ENCODE data around the gene GRAP.
A peak's percentile ranks its signal among the peaks of the same experiment; 100 is the strongest.

The GRAP gene

DNA sequence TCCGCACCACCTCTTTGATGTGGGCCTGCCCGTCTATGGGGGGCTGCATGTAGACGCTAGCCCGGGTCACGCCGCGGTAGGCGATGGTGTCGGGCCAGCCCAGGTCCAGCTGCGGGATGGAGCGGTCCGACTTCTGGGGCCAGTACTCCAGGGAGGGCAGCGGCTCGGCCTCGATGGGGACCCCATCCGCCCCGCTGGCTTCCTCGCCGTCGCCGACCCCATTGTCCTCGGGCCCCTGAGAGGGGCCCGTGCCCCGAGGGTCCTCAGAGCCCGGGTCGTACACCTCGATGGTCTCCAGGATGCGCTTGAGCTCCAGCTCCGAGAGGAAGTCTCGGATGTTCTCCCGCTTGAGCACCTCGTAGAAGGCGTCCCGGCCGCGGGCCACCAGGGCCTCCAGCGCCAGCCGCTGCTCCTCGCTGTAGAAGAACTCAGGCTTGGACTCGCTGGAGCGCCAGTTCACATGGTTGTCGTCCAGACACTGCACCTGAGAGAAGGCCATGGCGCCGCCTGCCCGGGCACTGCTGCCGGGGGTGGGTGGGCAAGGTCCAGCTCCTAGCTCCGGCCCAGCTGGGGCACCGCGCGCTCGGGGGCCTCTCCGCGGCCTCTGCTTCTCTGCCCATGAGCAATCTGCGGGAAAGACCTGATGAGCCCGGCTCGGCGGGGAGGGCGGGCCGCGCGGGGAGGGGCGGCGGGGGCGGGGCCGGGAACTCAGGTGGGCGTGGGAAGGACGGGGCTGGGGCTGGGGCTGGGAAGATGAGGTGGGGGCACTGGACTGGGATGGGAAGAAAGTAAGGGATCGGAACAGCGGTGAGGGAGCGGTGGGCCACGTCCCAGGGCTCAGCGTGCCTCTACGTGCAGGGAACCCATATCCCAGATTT is 43.0 kb downstream of the GRAP start (continued):
- TF ChIP-seq ZNF10 (tag by site-specific recombination; IDR thresholded peaks at IDR 0.05), result no peak
- no peak for TF ChIP-seq TRIM28 (IDR thresholded peaks at IDR 0.05; ENCODE audit: borderline replicate concordance, low read length)
- TF ChIP-seq, protein P1, sequence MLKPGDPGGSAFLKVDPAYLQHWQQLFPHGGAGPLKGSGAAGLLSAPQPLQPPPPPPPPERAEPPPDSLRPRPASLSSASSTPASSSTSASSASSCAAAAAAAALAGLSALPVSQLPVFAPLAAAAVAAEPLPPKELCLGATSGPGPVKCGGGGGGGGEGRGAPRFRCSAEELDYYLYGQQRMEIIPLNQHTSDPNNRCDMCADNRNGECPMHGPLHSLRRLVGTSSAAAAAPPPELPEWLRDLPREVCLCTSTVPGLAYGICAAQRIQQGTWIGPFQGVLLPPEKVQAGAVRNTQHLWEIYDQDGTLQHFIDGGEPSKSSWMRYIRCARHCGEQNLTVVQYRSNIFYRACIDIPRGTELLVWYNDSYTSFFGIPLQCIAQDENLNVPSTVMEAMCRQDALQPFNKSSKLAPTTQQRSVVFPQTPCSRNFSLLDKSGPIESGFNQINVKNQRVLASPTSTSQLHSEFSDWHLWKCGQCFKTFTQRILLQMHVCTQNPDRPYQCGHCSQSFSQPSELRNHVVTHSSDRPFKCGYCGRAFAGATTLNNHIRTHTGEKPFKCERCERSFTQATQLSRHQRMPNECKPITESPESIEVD (tag by site-specific recombination; IDR thresholded peaks at IDR 0.05), result no peak
- TF ChIP-seq, protein P2, sequence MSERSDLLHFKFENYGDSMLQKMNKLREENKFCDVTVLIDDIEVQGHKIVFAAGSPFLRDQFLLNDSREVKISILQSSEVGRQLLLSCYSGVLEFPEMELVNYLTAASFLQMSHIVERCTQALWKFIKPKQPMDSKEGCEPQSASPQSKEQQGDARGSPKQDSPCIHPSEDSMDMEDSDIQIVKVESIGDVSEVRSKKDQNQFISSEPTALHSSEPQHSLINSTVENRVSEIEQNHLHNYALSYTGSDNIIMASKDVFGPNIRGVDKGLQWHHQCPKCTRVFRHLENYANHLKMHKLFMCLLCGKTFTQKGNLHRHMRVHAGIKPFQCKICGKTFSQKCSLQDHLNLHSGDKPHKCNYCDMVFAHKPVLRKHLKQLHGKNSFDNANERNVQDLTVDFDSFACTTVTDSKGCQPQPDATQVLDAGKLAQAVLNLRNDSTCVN (tag by site-specific recombination; optimal IDR thresholded peaks at IDR 0.05), result peak; percentile 51
- TF ChIP-seq HOXD13 (CRISPR knock-in tag; IDR thresholded peaks at IDR 0.05; ENCODE audit: borderline replicate concordance), result no peak
- TF ChIP-seq PRDM1 (tag by site-specific recombination; IDR thresholded peaks at IDR 0.05), result no peak
- TF ChIP-seq, protein P3, sequence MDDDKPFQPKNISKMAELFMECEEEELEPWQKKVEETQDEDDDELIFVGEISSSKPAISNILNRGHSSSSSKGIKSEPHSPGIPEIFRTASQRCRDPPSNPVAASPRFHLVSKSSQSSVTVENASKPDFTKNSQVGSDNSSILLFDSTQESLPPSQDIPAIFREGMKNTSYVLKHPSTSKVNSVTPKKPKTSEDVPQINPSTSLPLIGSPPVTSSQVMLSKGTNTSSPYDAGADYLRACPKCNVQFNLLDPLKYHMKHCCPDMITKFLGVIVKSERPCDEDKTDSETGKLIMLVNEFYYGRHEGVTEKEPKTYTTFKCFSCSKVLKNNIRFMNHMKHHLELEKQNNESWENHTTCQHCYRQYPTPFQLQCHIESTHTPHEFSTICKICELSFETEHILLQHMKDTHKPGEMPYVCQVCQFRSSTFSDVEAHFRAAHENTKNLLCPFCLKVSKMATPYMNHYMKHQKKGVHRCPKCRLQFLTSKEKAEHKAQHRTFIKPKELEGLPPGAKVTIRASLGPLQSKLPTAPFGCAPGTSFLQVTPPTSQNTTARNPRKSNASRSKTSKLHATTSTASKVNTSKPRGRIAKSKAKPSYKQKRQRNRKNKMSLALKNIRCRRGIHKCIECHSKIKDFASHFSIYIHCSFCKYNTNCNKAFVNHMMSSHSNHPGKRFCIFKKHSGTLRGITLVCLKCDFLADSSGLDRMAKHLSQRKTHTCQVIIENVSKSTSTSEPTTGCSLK (tag by site-specific recombination; IDR thresholded peaks at IDR 0.05), result no peak
- no peak for TF ChIP-seq ZNF610 (tag by site-specific recombination; IDR thresholded peaks at IDR 0.05; ENCODE audit: borderline replicate concordance)
- no peak for TF ChIP-seq ZNF658 (tag by site-specific recombination; IDR thresholded peaks at IDR 0.05)
- TF ChIP-seq ZNF19 (tag by site-specific recombination; IDR thresholded peaks at IDR 0.05; ENCODE audit: low read depth), result no peak
- no peak for TF ChIP-seq MZF1 (tag by site-specific recombination; IDR thresholded peaks at IDR 0.05; ENCODE audit: borderline replicate concordance)
- no peak for TF ChIP-seq ZNF529 (tag by site-specific recombination; IDR thresholded peaks at IDR 0.05; ENCODE audit: insufficient replicate concordance)
- TF ChIP-seq ZBTB8A (tag by site-specific recombination; IDR thresholded peaks at IDR 0.05), result peak; percentile 41
- TF ChIP-seq, protein P4, sequence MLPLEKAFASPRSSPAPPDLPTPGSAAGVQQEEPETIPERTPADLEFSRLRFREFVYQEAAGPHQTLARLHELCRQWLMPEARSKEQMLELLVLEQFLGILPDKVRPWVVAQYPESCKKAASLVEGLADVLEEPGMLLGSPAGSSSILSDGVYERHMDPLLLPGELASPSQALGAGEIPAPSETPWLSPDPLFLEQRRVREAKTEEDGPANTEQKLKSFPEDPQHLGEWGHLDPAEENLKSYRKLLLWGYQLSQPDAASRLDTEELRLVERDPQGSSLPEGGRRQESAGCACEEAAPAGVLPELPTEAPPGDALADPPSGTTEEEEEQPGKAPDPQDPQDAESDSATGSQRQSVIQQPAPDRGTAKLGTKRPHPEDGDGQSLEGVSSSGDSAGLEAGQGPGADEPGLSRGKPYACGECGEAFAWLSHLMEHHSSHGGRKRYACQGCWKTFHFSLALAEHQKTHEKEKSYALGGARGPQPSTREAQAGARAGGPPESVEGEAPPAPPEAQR (tag by site-specific recombination; IDR thresholded peaks at IDR 0.05), result no peak
- TF ChIP-seq, protein P5, sequence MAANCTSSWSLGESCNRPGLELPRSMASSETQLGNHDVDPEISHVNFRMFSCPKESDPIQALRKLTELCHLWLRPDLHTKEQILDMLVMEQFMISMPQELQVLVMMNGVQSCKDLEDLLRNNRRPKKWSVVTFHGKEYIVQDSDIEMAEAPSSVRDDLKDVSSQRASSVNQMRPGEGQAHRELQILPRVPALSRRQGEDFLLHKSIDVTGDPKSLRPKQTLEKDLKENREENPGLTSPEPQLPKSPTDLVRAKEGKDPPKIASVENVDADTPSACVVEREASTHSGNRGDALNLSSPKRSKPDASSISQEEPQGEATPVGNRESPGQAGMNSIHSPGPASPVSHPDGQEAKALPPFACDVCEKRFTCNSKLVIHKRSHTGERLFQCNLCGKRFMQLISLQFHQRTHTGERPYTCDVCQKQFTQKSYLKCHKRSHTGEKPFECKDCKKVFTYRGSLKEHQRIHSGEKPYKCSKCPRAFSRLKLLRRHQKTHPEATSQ (tag by site-specific recombination; IDR thresholded peaks at IDR 0.05), result no peak
- TF ChIP-seq ZNF24 (tag by site-specific recombination; IDR thresholded peaks at IDR 0.05), result no peak
- TF ChIP-seq, protein P6, sequence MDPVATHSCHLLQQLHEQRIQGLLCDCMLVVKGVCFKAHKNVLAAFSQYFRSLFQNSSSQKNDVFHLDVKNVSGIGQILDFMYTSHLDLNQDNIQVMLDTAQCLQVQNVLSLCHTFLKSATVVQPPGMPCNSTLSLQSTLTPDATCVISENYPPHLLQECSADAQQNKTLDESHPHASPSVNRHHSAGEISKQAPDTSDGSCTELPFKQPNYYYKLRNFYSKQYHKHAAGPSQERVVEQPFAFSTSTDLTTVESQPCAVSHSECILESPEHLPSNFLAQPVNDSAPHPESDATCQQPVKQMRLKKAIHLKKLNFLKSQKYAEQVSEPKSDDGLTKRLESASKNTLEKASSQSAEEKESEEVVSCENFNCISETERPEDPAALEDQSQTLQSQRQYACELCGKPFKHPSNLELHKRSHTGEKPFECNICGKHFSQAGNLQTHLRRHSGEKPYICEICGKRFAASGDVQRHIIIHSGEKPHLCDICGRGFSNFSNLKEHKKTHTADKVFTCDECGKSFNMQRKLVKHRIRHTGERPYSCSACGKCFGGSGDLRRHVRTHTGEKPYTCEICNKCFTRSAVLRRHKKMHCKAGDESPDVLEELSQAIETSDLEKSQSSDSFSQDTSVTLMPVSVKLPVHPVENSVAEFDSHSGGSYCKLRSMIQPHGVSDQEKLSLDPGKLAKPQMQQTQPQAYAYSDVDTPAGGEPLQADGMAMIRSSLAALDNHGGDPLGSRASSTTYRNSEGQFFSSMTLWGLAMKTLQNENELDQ (tag by site-specific recombination; IDR thresholded peaks at IDR 0.05; ENCODE audit: low read depth), result no peak
- TF ChIP-seq ZSCAN23 (tag by site-specific recombination; IDR thresholded peaks at IDR 0.05), result no peak
- TF ChIP-seq MYNN (tag by site-specific recombination; IDR thresholded peaks at IDR 0.05; ENCODE audit: borderline replicate concordance), result no peak
- TF ChIP-seq, protein P7, sequence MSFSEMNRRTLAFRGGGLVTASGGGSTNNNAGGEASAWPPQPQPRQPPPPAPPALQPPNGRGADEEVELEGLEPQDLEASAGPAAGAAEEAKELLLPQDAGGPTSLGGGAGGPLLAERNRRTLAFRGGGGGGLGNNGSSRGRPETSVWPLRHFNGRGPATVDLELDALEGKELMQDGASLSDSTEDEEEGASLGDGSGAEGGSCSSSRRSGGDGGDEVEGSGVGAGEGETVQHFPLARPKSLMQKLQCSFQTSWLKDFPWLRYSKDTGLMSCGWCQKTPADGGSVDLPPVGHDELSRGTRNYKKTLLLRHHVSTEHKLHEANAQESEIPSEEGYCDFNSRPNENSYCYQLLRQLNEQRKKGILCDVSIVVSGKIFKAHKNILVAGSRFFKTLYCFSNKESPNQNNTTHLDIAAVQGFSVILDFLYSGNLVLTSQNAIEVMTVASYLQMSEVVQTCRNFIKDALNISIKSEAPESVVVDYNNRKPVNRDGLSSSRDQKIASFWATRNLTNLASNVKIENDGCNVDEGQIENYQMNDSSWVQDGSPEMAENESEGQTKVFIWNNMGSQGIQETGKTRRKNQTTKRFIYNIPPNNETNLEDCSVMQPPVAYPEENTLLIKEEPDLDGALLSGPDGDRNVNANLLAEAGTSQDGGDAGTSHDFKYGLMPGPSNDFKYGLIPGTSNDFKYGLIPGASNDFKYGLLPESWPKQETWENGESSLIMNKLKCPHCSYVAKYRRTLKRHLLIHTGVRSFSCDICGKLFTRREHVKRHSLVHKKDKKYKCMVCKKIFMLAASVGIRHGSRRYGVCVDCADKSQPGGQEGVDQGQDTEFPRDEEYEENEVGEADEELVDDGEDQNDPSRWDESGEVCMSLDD (tag by site-specific recombination; IDR thresholded peaks at IDR 0.05), result peak; percentile 11; the same call in 1 of the 2 replicates
- TF ChIP-seq ZNF510 (tag by site-specific recombination; IDR thresholded peaks at IDR 0.05; ENCODE audit: insufficient replicate concordance), result no peak
- TF ChIP-seq ZNF654 (tag by site-specific recombination; IDR thresholded peaks at IDR 0.05; ENCODE audit: low read depth), result no peak
- TF ChIP-seq YY1 (tag by site-specific recombination; IDR thresholded peaks at IDR 0.05), result no peak

All from HEK293 (cell line).